Kidney tubule cell (primary cell): ENCODE results near the gene RUSF1.
A peak's percentile ranks its signal among the peaks of the same experiment; 100 is the strongest.
"Not testable (repeated sequence)": the region's sequence is repeated elsewhere in the genome, so short reads cannot be mapped to it uniquely, and the experiment has no call there.

Source experiments
- DNase-seq: peaks from one replicate; pipeline ENCODE4 v3.0.0-alpha.2; 2018; ENCODE audit warnings: low spot score

Gene RUSF1

DNA sequence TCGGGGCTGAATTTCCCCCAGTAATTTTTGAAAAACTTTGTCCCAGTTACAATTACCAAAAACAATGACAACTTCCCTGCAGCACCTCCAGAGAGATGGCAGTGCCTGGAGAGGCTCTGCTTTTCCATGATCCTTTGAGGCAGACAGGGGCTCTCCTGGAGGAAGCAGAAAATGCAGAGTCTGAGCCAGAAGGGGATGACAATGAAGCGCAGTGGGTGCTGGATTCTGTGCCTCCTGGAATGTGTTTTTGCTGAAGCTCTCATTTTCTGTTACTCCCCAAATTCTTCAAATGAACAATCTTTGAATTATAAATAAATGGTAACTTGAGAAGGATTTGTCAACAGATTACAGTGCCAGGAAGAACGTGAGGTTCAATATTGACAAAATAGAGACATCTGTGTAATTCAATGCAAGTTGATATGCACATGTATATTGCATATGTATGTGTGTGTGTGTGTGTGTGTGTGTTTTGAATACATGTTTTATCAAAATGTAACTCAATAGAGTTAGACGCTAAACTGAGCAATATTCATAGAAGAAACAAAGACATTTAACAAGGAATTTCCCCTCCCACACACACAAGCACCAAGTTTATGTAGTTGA is 9.7 kb upstream of the RUSF1 start:
- DNase-seq = no peak

DNA sequence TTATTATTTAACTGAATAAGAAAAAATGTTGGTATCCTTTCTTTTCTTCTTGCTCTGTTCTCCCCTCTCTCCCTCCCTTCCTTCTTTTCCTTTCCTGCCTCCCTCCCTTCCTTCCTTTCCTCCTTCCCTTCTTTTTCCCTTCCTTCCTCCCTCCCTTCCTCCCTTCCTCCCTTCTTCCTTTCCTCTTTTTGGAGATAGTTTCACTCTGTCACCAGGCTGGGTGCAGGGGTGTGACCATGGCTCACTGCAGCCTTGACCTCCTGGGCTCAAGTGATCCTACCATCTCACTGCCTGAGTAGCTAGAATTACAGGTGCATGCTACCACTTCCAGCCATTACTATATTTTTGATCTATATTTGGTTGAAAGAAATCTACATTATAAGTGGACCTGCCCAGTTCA is 5.7 kb upstream of the RUSF1 start:
- DNase-seq = no peak

DNA sequence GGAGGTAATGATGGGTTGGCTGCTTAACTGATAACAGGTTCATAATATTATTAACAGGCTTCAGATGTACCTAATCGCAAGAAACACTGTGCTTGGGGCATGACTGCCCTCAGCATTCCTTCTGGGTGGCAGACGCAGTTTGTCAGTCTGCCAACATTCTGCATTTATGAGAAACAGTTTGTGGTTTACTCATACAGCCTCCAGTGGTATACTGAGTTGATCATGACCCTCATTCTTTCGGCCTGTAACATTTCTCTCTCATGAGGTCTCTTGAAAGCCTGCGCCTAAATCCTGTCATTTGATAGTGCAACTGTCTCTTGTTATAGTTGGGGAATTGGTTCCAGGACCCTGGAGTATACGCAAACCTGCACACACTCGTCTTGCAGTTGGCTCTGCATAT is 4.9 kb upstream of the RUSF1 start:
- DNase-seq = peak; percentile 85

DNA sequence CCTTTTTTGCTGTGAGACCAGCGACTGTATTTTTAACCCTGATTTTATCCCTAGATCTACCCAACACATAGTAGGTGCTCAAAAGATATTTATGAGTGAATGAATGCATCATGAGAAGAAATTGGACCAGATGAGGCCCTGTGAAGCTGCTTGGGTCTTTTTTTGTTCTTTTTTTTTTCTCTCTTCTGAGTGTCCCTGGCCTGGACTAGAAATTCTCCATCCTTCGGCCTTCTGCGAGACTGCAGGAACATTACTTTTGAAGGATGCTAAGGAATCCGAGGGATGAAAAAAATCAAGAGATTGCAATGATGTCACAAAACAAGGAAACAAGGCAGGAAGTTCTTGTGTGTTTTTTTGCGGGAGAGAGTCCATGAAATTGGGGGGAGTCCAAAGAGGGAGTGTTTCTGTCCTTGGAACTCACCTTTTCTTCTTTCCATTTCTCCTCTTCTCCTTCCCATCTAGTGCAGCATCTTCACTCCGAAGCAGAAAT is 560 bp upstream of the RUSF1 start:
- peak; percentile 46 for DNase-seq

DNA sequence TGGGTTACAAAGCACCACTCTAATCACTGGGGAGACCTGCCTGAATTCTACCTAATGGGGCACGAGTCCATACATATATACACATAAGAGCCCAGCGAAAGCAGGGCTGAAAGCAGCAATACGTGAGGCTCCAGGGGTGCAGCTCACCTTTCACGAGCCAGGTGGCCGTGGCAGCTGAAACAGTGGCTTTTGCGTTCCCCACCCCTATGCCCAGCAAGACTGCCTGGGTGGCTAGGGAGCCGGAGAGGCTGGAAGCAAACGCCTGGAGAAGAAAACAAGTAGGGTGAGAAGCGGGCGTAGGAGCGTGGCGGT is 618 bp downstream of the RUSF1 start:
- DNase-seq = no peak

DNA sequence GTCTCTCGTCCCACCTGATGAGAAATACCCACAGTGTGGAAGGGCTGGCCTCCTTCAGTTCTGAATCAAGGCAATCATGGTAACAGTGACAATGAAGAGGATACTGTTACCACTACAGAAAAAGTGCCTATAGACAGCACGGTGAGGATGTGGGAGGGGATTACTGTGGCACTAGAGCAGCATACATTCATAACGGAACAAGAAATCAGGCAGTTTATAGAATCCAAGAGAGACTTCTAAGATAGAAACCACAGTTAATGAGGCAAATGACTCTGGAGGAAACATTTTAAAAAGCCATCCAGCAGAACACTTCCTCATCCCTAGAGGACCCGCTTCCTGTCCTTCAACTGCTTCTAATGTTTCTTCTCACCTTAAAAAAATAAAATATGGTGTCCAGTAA is 2.7 kb downstream of the RUSF1 start:
- DNase-seq = no peak

DNA sequence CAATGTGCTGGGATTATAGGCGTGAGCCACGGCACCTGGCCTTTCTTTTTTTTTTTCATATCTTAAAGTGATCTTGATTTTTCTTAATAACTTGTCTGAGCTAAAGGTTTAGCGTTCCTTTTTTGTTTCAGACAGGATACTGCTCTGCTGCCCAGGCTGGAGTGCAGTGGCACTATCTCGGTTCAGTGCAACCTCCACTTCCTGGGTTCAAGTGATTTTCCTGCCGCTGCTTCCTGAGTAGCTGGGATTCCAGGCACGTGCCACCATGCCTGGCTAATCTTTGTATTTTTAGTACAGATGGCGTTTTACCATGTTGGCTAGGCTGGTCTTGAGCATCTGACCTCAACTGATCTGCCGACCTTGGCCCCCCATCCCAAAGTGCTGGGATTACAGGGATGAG is 4.0 kb downstream of the RUSF1 start:
- no peak for DNase-seq

DNA sequence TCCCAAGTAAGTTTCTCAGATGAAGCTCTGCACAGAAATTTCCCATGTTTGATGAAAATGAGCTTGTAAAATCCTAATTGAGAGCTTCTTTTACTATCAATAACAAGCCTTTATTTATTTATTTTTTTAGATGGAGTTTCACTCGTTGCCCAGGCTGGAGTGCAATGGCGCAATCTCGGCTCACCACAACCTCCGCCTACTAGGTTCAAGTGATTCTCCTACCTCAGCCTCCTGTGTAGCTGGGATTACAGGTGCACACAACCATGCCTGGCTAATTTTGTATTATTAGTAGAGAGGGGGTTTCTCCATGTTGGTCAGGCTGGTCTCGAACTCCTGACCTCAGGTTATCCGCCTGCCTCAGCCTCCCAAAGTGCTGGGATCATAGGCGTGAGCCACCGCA is 4.6 kb downstream of the RUSF1 start:
- not testable (repeated sequence) for DNase-seq

DNA sequence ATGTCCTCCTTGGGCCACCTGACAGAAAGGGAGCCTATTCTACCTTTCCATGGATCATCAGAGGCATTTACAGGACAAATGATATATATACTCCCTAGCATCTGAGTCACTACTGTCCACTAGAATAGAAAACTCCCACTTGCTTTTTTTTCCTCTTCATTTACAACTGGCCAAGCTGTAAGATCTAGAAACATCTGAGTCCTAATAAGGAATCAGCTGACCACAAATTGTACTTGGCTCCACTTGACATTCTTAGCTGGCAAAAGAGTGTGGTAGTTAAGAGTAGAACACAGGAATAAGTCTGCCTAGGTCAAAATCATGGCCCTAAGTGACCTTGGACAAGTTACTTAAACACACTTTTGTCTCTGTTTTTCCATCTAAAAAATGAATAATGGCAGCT is 5.2 kb downstream of the RUSF1 start:
- no peak for DNase-seq

DNA sequence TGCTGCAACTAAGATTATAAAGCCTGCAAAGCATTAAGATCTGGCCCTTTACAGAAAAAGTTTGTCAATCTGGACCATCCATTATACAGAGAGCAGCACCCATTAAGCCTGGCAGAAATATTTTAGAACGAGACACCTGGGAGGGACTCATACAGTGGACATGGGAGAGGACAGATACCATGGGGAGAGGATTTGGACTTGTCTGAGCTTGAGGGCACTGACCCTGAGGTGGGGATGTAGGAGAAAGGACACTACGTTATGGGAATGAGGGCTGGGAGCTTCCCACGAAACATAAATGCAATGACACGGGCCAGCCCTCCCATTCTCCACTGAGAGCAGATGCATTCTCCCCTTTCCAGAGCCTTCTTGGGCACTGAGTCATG is 6.2 kb downstream of the RUSF1 start:
- DNase-seq = no peak

DNA sequence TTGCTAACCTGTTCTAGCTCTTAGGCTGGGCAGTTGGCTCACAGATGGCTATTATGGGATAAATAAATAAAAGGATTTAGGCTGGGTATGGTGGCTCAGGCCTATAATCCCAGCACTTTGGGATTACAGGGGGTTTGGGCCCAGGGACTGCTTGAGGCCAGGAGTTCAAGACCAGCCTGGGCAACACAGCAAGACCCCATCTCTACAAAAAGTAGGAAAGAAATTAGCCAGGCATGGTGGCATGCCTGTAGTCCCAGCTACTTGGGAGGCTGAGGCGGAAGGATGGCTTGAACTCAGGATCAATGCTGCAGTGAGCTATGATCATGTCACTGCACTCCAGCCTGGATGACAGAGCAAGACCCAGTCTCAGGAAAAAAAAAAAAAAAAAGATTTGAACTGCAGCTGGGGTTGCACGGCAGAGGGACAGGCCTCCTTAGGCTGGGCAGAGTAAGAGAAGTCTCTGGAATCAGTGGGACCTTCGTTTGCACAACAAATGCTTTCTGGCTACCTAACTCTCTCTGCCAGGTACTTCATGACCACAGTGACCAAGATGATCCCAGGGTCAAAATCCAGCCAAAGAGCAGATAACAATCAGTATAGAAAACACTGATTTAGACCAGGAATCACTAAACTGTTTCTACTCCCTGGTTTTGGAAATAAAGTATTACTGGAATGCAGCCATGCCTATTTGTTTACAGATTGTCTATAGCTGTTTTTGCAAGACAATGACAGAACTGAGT is 6.8 kb downstream of the RUSF1 start:
- no peak for DNase-seq

DNA sequence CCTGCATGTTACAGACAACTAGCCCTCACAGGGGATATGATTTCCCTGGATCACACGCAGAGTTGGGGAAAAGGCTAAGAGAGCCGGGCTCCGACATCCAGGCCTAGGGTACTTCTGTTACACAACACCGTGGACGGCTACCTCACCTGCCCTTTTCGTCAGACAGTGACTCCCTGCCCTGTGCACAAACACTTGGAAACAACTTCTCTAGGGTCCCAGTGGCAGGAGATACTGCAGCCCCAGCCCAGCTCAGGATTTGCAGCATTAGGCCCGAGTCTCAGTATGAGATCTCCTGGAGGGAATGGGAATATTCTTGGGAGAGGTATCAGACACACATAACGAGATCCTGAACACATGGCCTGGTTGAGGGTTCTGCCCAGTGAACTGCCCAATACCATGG is 8.3 kb downstream of the RUSF1 start:
- no peak for DNase-seq

DNA sequence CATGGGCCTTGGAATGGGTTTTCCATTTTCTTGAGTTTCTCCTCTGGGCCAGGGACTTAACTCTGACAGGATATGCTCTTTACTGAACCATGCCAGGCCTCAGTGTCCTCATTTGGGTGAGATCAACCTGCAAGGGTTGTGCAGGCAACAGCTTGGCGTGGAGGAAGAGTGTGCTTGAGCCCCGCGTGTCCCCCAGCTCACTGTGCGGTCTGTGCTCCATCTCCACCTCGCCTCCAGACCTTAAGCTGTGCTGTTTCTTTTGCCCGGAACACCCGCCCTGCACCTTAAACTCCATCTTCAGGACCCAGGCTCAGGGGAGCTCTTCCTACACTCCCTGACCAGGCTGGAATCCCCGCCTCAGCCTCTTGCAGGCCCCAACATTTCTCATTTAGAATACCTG is 9.7 kb downstream of the RUSF1 start:
- DNase-seq = no peak

DNA sequence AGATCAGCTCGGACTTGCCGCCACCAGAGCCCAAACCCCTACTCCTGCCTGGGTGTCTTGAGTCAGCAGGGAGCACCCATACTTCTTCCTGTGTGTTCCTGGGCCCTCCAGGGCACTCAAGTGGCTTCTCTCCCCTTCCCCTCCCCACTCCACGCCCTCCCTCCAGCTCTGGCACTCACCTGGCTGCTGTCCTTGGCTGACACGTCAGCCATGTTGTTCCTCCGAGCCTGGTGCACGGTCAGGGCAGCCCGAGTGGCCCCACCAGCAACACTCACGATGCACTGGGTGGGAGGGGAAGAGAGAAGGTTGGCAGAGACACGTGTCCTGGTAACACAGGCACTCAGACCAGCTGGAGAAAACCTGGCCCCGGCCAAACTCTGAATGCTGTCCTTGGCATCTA is 11.5 kb downstream of the RUSF1 start:
- DNase-seq = no peak

DNA sequence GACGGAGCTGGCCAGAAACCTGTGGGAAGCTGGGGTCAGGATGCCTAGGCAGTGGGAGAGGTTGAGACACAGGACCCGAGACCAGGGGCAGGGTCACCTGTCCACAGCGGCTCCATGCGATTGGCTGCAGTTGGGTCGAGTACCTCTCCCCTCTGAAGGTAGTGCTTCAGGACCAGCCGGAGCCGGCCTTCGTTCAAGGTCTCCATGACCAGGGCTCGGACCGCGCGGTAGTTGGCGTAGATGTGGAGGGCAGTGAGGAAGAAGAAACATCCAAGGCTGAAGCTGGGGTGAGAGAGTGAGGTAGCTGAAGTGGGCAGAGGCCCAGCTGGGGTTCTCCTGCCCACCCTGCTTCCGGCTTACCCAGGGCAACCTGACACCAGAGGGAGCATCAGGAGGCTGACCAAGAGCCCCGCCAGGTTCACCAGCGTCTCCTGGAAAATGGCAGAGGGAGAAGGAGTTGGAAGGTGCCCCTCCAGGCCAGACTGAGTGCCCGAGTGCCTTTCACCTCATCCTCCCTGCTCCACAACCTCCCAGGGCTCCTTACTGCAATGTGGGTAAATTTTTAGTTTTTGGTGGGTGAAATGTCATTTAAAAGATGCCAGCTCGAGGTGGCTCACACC is 14.6 kb downstream of the RUSF1 start:
- no peak for DNase-seq

DNA sequence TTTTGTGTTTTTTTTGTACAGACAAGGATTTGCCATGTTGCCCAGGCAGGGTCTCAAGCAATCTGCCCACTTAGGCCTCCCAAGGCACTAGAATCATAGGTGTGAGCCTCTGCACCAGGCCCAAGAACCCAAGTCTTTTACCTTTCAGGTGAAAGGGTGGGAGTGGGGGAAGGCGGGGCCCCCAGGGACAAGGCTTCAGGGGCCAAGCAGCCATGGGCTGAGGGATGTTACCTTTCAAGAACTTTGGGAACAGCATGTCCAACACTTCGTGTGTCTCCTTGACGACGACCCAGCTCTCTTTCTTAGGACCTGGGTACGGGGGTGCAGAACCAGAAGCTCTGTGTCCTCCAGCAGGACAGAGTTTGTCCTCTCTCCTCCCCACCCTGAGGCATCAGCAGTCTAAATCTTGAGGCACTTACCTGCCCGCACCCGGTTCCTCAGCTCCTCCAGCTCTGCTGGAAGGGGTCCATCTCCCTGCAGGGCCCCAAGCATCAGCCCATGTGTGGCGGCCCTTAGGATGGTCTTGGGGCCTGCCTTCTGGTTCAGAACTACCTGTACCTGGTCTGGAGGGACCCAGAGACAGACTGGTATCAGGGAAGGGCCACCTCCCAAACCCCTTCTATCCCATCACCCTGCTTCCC is 16.3 kb downstream of the RUSF1 start:
- no peak for DNase-seq

DNA sequence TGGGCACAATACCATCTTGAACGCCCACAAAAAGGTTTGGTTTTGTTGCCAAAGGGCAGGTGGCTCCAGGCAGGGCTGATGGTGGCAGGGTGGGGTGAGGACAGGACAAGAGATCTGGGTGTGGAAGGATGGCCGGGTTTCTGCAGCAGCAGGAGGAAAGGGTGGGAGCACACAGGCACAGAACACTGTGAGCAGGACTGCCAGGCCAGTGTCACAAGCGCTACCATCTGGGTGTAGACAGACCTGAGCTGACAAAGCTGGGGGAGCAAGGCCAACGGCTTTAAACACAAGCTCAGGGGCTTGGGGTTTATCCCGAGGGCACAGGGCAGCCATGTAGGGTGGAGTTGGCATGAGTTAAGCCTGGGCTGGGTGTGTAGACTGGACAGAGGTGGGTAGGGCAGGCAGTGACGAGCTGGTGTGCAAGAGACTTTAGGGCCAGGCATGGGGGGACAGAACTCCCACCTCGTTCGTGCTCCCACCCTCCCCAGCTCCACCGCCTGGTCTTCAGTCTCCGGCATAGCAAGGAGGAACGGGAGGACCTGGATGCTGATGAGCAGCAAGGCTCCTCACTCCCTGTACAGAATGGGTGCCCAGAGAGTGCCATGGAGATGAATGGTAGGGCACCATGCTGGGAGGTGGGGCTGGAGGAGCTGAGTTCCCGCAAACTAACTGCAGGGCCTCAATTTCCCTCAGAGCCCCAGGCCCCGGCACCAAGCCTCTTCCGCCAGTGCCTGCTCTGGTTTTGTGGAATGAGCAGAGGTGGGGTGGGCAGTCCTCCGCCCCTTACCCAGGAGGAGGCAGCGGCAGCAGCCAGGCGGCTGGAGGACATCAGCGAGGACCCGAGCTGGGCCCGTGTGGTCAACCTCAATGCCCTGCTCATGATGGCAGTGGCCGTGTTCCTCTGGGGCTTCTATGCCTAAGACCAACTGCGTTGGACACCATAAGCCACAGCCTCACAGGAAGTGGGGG is 18.3 kb downstream of the RUSF1 start:
- DNase-seq = no peak

DNA sequence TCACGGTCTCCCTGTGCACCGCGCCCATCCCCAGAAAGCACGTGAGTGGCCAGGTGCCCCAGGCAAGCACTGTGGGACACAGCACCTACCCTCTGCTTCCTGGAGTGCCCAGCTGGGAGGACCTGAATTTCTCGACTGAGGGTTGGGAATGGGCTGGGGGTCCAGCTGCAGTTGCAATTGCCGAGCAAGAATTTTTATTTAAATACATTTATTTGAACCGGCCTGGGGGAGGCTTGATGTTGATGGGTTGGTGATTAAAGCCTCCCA is 19.0 kb downstream of the RUSF1 start:
- DNase-seq = no peak

DNA sequence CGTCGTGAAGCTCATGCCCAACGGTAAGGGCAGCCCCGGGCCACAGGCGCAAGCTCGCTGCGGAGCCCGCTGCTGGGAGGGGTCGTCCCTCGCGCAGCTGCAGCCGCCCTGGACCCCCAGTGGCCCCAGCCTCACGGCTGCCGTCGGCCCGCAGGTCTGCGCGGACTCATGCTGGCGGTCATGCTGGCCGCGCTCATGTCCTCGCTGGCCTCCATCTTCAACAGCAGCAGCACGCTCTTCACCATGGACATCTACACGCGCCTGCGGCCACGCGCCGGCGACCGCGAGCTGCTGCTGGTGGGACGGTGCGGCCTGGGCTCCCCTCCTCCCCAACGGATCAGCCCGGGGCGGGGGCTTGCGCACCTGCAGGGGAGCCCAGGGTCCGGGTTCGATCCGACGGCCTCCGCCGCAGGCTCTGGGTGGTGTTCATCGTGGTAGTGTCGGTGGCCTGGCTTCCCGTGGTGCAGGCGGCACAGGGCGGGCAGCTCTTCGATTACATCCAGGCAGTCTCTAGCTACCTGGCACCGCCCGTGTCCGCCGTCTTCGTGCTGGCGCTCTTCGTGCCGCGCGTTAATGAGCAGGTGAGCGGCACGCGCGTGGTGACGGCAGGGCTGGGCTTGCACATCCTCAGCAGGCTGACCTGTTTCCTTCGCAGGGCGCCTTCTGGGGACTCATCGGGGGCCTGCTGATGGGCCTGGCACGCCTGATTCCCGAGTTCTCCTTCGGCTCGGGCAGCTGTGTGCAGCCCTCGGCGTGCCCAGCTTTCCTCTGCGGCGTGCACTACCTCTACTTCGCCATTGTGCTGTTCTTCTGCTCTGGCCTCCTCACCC is 19.5 kb downstream of the RUSF1 start:
- DNase-seq = no peak

DNA sequence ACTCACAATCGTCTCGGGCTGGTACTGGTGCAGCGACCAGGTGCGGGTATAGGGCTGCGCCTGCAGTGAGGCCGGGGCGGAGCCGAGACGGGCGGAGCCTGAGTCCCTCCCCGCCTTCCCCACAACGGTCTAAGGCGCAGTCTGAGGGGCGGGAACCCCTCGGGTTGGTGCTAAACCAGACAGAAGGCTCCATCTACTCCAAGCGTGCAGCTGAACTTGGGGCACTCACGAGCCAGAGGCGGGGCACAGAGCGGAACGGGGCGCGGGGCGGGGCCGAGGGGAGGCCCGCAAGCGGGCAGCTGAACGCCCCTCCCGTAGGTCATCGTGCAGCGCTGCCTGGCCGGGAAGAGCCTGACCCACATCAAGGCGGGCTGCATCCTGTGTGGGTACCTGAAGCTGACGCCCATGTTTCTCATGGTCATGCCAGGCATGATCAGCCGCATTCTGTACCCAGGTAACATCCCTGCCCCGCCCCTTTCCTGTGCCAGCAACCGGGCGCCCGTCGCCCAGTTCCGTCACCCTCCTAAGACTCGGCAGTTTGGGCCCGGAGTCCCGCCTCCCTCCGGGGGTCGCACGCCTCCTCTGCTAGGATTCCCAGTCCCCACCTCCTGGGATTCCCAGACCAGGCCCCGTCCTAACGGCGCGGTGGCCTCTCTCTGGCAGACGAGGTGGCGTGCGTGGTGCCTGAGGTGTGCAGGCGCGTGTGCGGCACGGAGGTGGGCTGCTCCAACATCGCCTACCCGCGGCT is 20.3 kb downstream of the RUSF1 start:
- DNase-seq = peak; percentile 64
